PC-3 (cell line): ENCODE results near the gene GAS7. TPM values are rescaled to one million over a fixed set of nuclear protein-coding genes. Genes with fewer than 3 reads are reported as not detected.

Source experiments
- ATAC-seq: fragments of 200-7000 bp; cut with Tn5 transposase; 2 replicates; pipeline ENCODE4 v1.9.1; 2020; ENCODE audit warnings: mild to moderate bottlenecking, moderate library complexity
- BruUV-seq: library from RNA; stranded (reverse); fragments of 400-500 nt; replicated peaks from 2 replicates; lab custom pipeline; 2021; lab: Mats Ljungman, UMichigan
- CTCF ChIA-PET: fragments of 300-600 bp; sonication (Branson Sonifier 250); formaldehyde crosslinking; loops from one replicate; lab custom pipeline; 2022; ENCODE audit warnings: antibody characterized with exemption; lab: Charles Lee
- POLR2A ChIA-PET: fragments of 300-600 bp; sonication (Branson Sonifier 250); formaldehyde crosslinking; loops from one replicate; lab custom pipeline; 2022; ENCODE audit warnings: antibody characterized with exemption; ENCODE audit not compliant: unreplicated experiment; lab: Charles Lee
- DNase-seq: peaks from one replicate; pipeline ENCODE4 v3.0.0-alpha.2; 2015
- H2AFZ ChIP-seq: fragments of 300-600 bp; sonication (generic); 2 replicates; pipeline ENCODE4 v1.6.0; 2016; ENCODE audit warnings: antibody characterized with exemption, low read length
- H3F3A ChIP-seq: fragments of 300-600 bp; sonication (generic); one replicate; pipeline ENCODE4 v1.6.0; 2017; ENCODE audit warnings: antibody characterized with exemption, low read length, control low read depth, mild to moderate bottlenecking; ENCODE audit not compliant: unreplicated experiment
- H3K27ac ChIP-seq: fragments of 300-600 bp; sonication (generic); 2 replicates; pipeline ENCODE4 v1.5.1; 2016; ENCODE audit warnings: mild to moderate bottlenecking, low read length
- H3K27me3 ChIP-seq: fragments of 300-600 bp; sonication (generic); 2 replicates; pipeline ENCODE4 v1.6.1; 2016; ENCODE audit warnings: low read length, mixed read lengths
- H3K36me3 ChIP-seq: fragments of 300-600 bp; sonication (generic); 2 replicates; pipeline ENCODE4 v1.6.1; 2016; ENCODE audit warnings: low read depth, mixed run types, low read length, mixed read lengths
- H3K4me1 ChIP-seq: fragments of 300-600 bp; sonication (generic); 2 replicates; pipeline ENCODE4 v1.5.1; 2016; ENCODE audit warnings: low read length; ENCODE audit not compliant: insufficient read depth
- H3K4me2 ChIP-seq: fragments of 300-600 bp; sonication (generic); 2 replicates; pipeline ENCODE4 v1.6.0; 2016; ENCODE audit warnings: low read length
- H3K4me3 ChIP-seq: fragments of 300-600 bp; sonication (generic); 2 replicates; pipeline ENCODE4 v1.5.1; 2016; ENCODE audit warnings: mild to moderate bottlenecking, low read length, mixed read lengths
- H3K79me2 ChIP-seq: fragments of 300-600 bp; sonication (generic); 2 replicates; pipeline ENCODE4 v1.6.1; 2017; ENCODE audit warnings: low read length, mixed read lengths
- H3K9ac ChIP-seq: fragments of 300-600 bp; sonication (generic); 2 replicates; pipeline ENCODE4 v1.6.0; 2016; ENCODE audit warnings: mild to moderate bottlenecking, low read length
- H3K9me2 ChIP-seq: fragments of 300-600 bp; sonication (generic); replicated peaks from 2 replicates; pipeline ENCODE4 v1.6.1; 2016; ENCODE audit warnings: mixed run types, low read length, mixed read lengths
- H3K9me3 ChIP-seq: fragments of 300-600 bp; sonication (generic); 2 replicates; pipeline ENCODE4 v1.6.1; 2016; ENCODE audit warnings: low read length, mixed read lengths
- H4K20me1 ChIP-seq: fragments of 300-600 bp; sonication (generic); 2 replicates; pipeline ENCODE4 v1.6.1; 2016; ENCODE audit warnings: low read length, mixed read lengths
- CTCF ChIP-seq: fragments of 300-600 bp; sonication (generic); conservative IDR thresholded peaks from 2 replicates; pipeline ENCODE4 v1.5.1; 2017; ENCODE audit warnings: antibody characterized with exemption, low read depth, mild to moderate bottlenecking, low read length
- EZH2 ChIP-seq: fragments of 300-600 bp; sonication (generic); IDR thresholded peaks from one replicate; pipeline ENCODE4 v1.6.1; 2017; ENCODE audit warnings: antibody characterized with exemption, mild to moderate bottlenecking, low read length; ENCODE audit not compliant: unreplicated experiment
- EZH2phosphoT487 ChIP-seq: fragments of 300-600 bp; sonication (generic); IDR thresholded peaks from 2 replicates; pipeline ENCODE4 v1.6.1; 2018; ENCODE audit warnings: mild to moderate bottlenecking, antibody characterized with exemption, low read length, borderline replicate concordance
- intact Hi-C: fragments of 100-400 bp; cut with micrococcal nuclease; formaldehyde crosslinking; loops from 2 replicates; pipeline ENCODE4 v1.9.0; 2023
- total RNA-seq: library from RNA; depleted of rRNA; stranded (reverse); fragments of >200 nt; gene quantifications from 2 replicates; pipeline ENCODE4 v1.2.3, GENCODE V29; 2014

The GAS7 gene
- total RNA-seq, 1 experiment from 2014 or later = not detected

- Histone ChIP-seq H3K27me3 (peaks cover 34% of the 10 kb centered on the region), H3K27ac (no peak overlapping the region), H3K9me3 (no peaks in the 10 kb centered on the region), H3K9me2 (no peaks in the 10 kb centered on the region), H3K79me2 (no peaks in the 10 kb centered on the region), H3F3A (no peaks in the 10 kb centered on the region), H3K4me3 (no peak overlapping the region), H3K4me1 (no peaks in the 10 kb centered on the region), H3K4me2 (no peak overlapping the region), H2AFZ (no peak overlapping the region), H4K20me1 (no peaks in the 10 kb centered on the region), H3K36me3 (no peaks in the 10 kb centered on the region), H3K9ac (no peak overlapping the region)
- no peak for TF ChIP-seq EZH2
- no peak for TF ChIP-seq CTCF
- TF ChIP-seq EZH2phosphoT487 = no peak
- BruUV-seq = no TSS peak
- intact Hi-C loops = no loop called here
- ChIA-PET POLR2A (no interaction called here), CTCF (no interaction called here)
- DNase-seq = no peak
- ATAC-seq = no peak
Measured at GRCh38 chr17:10046786-10047785, 151.3 kb downstream of the GAS7 start.

- Histone ChIP-seq H3K79me2 (no peaks in the 10 kb centered on the region), H2AFZ (no peak overlapping the region), H3K27ac (no peak overlapping the region), H3K36me3 (no peaks in the 10 kb centered on the region), H3K9ac (no peak overlapping the region), H4K20me1 (no peaks in the 10 kb centered on the region), H3K4me3 (no peak overlapping the region), H3K9me2 (no peaks in the 10 kb centered on the region), H3K27me3 (peaks cover 23% of the 10 kb centered on the region), H3F3A (no peaks in the 10 kb centered on the region), H3K4me1 (no peaks in the 10 kb centered on the region), H3K4me2 (no peak overlapping the region), H3K9me3 (no peaks in the 10 kb centered on the region)
- BruUV-seq = no TSS peak
- ChIA-PET CTCF (no interaction called here), POLR2A (no interaction called here)
- TF ChIP-seq CTCF = no peak
- no peak for TF ChIP-seq EZH2
- TF ChIP-seq EZH2phosphoT487 = no peak
- ATAC-seq (no peak), DNase-seq (no peak)
- intact Hi-C loops = no loop called here
Measured at GRCh38 chr17:10045871-10046658, 152.3 kb downstream of the GAS7 start.
